HepG2 (cell line): ENCODE measurements around the gene COMP. TPM values are rescaled to one million over a fixed set of nuclear protein-coding genes. Genes with fewer than 3 reads are reported as not detected.

Experiments
- CENPT ChIP-seq: sonication (generic); formaldehyde crosslinking; IDR thresholded peaks from 2 replicates; pipeline ENCODE4 v1.8.0; 2022; ENCODE audit warnings: low read depth, mild to moderate bottlenecking, moderate library complexity, missing genetic modification reagents
- FOXP1 ChIP-seq, 2 experiments: fragments of 450-650 bp in 1 of 2; IDR thresholded peaks; 2 replicates each; pipeline ENCODE4 v1.6.1; 2017 to 2018; ENCODE audit warnings: antibody characterized with exemption in 1 of 2
- GABPA ChIP-seq, 2 experiments: IDR thresholded peaks; 2 replicates each; pipeline ENCODE4 v1.6.1; 2011 to 2016; ENCODE audit warnings: low read depth in 2 of 2, low read length in 1 of 2, missing biosample characterization in 1 of 2, missing genetic modification characterization in 1 of 2
- HOXA3 ChIP-seq: sonication (generic); formaldehyde crosslinking; IDR thresholded peaks from 2 replicates; pipeline ENCODE4 v1.5.0; 2020; ENCODE audit warnings: missing genetic modification reagents
- MIER3 ChIP-seq: IDR thresholded peaks from 2 replicates; pipeline ENCODE4 v1.6.1; 2016; ENCODE audit warnings: missing compliant biosample characterization, borderline replicate concordance
- MXI1 ChIP-seq: IDR thresholded peaks from 3 replicates; pipeline ENCODE4 v1.6.1; 2012; ENCODE audit warnings: low read depth, low read length, inconsistent platforms, borderline replicate concordance
- NBN ChIP-seq: fragments of 450-650 bp; conservative IDR thresholded peaks from 2 replicates; pipeline ENCODE4 v1.6.1; 2017
- RARG ChIP-seq: sonication (generic); formaldehyde crosslinking; IDR thresholded peaks from 2 replicates; pipeline ENCODE4 v1.4.0; 2020; ENCODE audit warnings: low read depth, mild to moderate bottlenecking, missing genetic modification reagents
- RELA ChIP-seq: sonication (generic); formaldehyde crosslinking; IDR thresholded peaks from 2 replicates; pipeline ENCODE4 v1.4.0; 2020; ENCODE audit warnings: missing genetic modification reagents
- ZNF329 ChIP-seq: sonication (generic); formaldehyde crosslinking; IDR thresholded peaks from 2 replicates; pipeline ENCODE4 v1.9.0; 2021; ENCODE audit warnings: low read depth, mild to moderate bottlenecking, missing genetic modification reagents
- ZNF546 ChIP-seq: sonication (generic); formaldehyde crosslinking; conservative IDR thresholded peaks from 2 replicates; pipeline ENCODE4 v1.8.1; 2023; ENCODE audit warnings: mild to moderate bottlenecking, missing genetic modification reagents
- ZNF567 ChIP-seq: sonication (generic); formaldehyde crosslinking; IDR thresholded peaks from 2 replicates; pipeline ENCODE4 v1.8.1; 2023; ENCODE audit warnings: mild to moderate bottlenecking, missing genetic modification reagents, borderline replicate concordance
- ZNF570 ChIP-seq: sonication (generic); formaldehyde crosslinking; IDR thresholded peaks from 2 replicates; pipeline ENCODE4 v1.4.0; 2020; ENCODE audit warnings: mild to moderate bottlenecking, missing genetic modification reagents, borderline replicate concordance
- ZNF615 ChIP-seq: sonication (generic); formaldehyde crosslinking; IDR thresholded peaks from 2 replicates; pipeline ENCODE4 v1.5.0; 2020; ENCODE audit warnings: mild to moderate bottlenecking, missing genetic modification reagents, borderline replicate concordance
- polyA plus RNA-seq, 8 experiments: library from polyadenylated mRNA; depleted of rRNA in 3 of 8; stranded (reverse) in 7 of 8; unstranded in 1 of 8; fragments of >200 nt; fragmentation: Illumina TruSeq in 4 of 8; extraction: Trizol in 4 of 8; gene quantifications; 2 replicates each; pipeline versions ENCODE4 v1.2.1 to v1.2.3, GENCODE V29; 2011 to 2016; ENCODE audit warnings: low read depth in 4 of 8, missing spikeins in 1 of 8, mixed read lengths in 1 of 8; ENCODE audit not compliant: insufficient read depth in 1 of 8
- total RNA-seq, 5 experiments: library from RNA; depleted of rRNA; stranded (reverse); fragments of >200 nt; fragmentation: Illumina TruSeq; extraction: Trizol; gene quantifications; 2 replicates each; pipeline ENCODE4 v1.2.3, GENCODE V29; 2016; ENCODE audit warnings: low read depth in 1 of 5
- TF ChIP-seq, protein P1 (sequence below): sonication (generic); formaldehyde crosslinking; IDR thresholded peaks from 2 replicates; pipeline ENCODE4 v1.8.1; 2022; ENCODE audit warnings: low read depth, mild to moderate bottlenecking, missing genetic modification reagents
- TF ChIP-seq, protein P2 (sequence below): sonication (generic); formaldehyde crosslinking; IDR thresholded peaks from 2 replicates; pipeline ENCODE4 v1.4.0; 2020; ENCODE audit warnings: missing genetic modification reagents
- TF ChIP-seq, protein P3 (sequence below): sonication (generic); formaldehyde crosslinking; IDR thresholded peaks from 2 replicates; pipeline ENCODE4 v1.4.0; 2020; ENCODE audit warnings: missing genetic modification reagents
- TF ChIP-seq, protein P4 (sequence below): sonication (generic); formaldehyde crosslinking; IDR thresholded peaks from 2 replicates; pipeline ENCODE4 v1.5.0; 2020; ENCODE audit warnings: missing genetic modification reagents

COMP gene
- total and polyA plus RNA-seq, 2 of the 13 experiments (the other 11 are each of a cell fraction or from before 2014, with no cell fraction given), result 0.04 to 0.13 TPM

DNA sequence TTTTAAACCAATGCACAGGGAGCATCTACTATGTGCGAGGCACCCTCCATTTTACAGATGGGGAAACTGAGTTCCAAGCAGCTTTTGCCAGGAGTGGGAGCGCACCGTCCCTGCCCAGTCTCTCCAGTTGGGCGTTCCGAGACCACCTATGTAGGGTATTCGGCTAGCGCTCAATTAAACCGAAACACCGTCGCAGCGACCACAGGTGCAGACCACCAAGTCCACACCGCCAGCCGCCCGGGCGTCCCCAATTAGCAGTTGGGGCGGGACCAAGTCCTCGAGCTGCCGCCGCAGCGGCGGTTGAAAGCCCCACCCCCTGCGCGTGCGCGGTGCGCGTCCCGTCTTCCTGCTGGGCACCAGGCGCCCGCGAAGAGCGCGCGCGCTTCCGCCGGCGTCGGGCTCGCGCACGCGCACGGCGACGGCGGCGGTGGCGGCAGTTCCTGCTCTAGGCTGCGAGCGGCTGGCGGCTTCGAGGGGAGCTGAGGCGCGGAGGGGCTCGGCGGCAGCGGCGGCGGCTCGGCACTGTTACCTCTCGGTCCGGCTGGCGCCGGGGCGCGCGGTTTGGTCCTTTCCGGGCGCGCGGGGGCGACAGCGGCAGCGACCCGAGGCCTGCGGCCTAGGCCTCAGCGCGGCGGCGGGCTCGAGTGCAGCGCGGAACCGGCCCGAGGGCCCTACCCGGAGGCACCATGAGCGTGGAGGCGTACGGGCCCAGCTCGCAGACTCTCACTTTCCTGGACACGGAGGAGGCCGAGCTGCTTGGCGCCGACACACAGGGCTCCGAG lies 40.6 kb upstream of the COMP start, which contains the start of gene UPF1 (continued):
- TF ChIP-seq, protein P1, sequence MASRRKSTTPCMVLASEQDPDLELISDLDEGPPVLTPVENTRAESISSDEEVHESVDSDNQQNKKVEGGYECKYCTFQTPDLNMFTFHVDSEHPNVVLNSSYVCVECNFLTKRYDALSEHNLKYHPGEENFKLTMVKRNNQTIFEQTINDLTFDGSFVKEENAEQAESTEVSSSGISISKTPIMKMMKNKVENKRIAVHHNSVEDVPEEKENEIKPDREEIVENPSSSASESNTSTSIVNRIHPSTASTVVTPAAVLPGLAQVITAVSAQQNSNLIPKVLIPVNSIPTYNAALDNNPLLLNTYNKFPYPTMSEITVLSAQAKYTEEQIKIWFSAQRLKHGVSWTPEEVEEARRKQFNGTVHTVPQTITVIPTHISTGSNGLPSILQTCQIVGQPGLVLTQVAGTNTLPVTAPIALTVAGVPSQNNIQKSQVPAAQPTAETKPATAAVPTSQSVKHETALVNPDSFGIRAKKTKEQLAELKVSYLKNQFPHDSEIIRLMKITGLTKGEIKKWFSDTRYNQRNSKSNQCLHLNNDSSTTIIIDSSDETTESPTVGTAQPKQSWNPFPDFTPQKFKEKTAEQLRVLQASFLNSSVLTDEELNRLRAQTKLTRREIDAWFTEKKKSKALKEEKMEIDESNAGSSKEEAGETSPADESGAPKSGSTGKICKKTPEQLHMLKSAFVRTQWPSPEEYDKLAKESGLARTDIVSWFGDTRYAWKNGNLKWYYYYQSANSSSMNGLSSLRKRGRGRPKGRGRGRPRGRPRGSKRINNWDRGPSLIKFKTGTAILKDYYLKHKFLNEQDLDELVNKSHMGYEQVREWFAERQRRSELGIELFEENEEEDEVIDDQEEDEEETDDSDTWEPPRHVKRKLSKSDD (CRISPR knock-in tag), result peak; percentile 40; the same call in 1 of the 2 replicates
- TF ChIP-seq HOXA3 (CRISPR knock-in tag) (peak; percentile 72; the same call in 1 of the 2 replicates), ZNF567 (CRISPR knock-in tag) (no peak), ZNF329 (peak; percentile 74), GABPA (IDR thresholded peaks at IDR 0.05; ENCODE audit: low read depth, low read length) (no peak), GABPA (CRISPR knock-in tag; IDR thresholded peaks at IDR 0.05; ENCODE audit: low read depth) (no peak), ZNF570 (CRISPR knock-in tag) (no peak), RARG (CRISPR knock-in tag) (0 out of 2 replicates have a peak, but pooled peaks have one; percentile 37), NBN (no peak), FOXP1 (IDR thresholded peaks at IDR 0.05) (no peak), FOXP1 (CRISPR knock-in tag; IDR thresholded peaks at IDR 0.05) (no peak), RELA (CRISPR knock-in tag) (no peak), CENPT (CRISPR knock-in tag) (peak; percentile 78; the same call in 1 of the 2 replicates), ZNF615 (CRISPR knock-in tag) (no peak), MXI1 (peak; percentile 42; the same call in 1 of the 3 replicates), MIER3 (CRISPR knock-in tag) (no peak), ZNF546 (CRISPR knock-in tag) (0 out of 2 replicates have a peak, but pooled peaks have one; percentile 53)
- TF ChIP-seq, protein P2, sequence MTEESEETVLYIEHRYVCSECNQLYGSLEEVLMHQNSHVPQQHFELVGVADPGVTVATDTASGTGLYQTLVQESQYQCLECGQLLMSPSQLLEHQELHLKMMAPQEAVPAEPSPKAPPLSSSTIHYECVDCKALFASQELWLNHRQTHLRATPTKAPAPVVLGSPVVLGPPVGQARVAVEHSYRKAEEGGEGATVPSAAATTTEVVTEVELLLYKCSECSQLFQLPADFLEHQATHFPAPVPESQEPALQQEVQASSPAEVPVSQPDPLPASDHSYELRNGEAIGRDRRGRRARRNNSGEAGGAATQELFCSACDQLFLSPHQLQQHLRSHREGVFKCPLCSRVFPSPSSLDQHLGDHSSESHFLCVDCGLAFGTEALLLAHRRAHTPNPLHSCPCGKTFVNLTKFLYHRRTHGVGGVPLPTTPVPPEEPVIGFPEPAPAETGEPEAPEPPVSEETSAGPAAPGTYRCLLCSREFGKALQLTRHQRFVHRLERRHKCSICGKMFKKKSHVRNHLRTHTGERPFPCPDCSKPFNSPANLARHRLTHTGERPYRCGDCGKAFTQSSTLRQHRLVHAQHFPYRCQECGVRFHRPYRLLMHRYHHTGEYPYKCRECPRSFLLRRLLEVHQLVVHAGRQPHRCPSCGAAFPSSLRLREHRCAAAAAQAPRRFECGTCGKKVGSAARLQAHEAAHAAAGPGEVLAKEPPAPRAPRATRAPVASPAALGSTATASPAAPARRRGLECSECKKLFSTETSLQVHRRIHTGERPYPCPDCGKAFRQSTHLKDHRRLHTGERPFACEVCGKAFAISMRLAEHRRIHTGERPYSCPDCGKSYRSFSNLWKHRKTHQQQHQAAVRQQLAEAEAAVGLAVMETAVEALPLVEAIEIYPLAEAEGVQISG (CRISPR knock-in tag), result peak; percentile 76
- TF ChIP-seq, protein P3, sequence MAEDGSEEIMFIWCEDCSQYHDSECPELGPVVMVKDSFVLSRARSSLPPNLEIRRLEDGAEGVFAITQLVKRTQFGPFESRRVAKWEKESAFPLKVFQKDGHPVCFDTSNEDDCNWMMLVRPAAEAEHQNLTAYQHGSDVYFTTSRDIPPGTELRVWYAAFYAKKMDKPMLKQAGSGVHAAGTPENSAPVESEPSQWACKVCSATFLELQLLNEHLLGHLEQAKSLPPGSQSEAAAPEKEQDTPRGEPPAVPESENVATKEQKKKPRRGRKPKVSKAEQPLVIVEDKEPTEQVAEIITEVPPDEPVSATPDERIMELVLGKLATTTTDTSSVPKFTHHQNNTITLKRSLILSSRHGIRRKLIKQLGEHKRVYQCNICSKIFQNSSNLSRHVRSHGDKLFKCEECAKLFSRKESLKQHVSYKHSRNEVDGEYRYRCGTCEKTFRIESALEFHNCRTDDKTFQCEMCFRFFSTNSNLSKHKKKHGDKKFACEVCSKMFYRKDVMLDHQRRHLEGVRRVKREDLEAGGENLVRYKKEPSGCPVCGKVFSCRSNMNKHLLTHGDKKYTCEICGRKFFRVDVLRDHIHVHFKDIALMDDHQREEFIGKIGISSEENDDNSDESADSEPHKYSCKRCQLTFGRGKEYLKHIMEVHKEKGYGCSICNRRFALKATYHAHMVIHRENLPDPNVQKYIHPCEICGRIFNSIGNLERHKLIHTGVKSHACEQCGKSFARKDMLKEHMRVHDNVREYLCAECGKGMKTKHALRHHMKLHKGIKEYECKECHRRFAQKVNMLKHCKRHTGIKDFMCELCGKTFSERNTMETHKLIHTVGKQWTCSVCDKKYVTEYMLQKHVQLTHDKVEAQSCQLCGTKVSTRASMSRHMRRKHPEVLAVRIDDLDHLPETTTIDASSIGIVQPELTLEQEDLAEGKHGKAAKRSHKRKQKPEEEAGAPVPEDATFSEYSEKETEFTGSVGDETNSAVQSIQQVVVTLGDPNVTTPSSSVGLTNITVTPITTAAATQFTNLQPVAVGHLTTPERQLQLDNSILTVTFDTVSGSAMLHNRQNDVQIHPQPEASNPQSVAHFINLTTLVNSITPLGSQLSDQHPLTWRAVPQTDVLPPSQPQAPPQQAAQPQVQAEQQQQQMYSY (CRISPR knock-in tag), result no peak
- TF ChIP-seq, protein P4, sequence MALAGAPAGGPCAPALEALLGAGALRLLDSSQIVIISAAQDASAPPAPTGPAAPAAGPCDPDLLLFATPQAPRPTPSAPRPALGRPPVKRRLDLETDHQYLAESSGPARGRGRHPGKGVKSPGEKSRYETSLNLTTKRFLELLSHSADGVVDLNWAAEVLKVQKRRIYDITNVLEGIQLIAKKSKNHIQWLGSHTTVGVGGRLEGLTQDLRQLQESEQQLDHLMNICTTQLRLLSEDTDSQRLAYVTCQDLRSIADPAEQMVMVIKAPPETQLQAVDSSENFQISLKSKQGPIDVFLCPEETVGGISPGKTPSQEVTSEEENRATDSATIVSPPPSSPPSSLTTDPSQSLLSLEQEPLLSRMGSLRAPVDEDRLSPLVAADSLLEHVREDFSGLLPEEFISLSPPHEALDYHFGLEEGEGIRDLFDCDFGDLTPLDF (CRISPR knock-in tag), result peak; percentile 36; the same call in 1 of the 2 replicates
